B cell (primary cell): ENCODE data around the gene MYL4. TPM values are rescaled to one million over a fixed set of nuclear protein-coding genes. Genes with fewer than 3 reads are reported as not detected.
A peak's percentile ranks its signal among the peaks of the same experiment; 100 is the strongest.

Source experiments
- ATAC-seq: fragments of 200-7000 bp; cut with Tn5 transposase; one replicate; pipeline ENCODE4 v1.10.0; 2021; ENCODE audit warnings: low read depth, mild to moderate bottlenecking, moderate number of reproducible peaks, moderate library complexity
- CTCF ChIA-PET: fragments of 350-600 bp; sonication (Branson Sonifier 250); formaldehyde crosslinking; loops from one replicate; lab custom pipeline; 2021; ENCODE audit warnings: antibody characterized with exemption, inconsistent platforms; lab: Charles Lee
- POLR2A ChIA-PET: fragments of 350-600 bp; sonication (Branson Sonifier 250); formaldehyde crosslinking; loops from one replicate; lab custom pipeline; 2021; ENCODE audit warnings: antibody characterized with exemption; lab: Charles Lee
- DNase-seq: peaks from one replicate; pipeline ENCODE4 v3.0.0; 2013
- H2AFZ ChIP-seq: 2 replicates; pipeline ENCODE4 v1.6.1; 2012; ENCODE audit warnings: mild to moderate bottlenecking, low read depth, low read length; ENCODE audit not compliant: insufficient read depth, poor library complexity, severe bottlenecking
- H3K27ac ChIP-seq, 2 donors: 1 replicate in 1 of 2; 2 replicates in 1 of 2; pipeline ENCODE4 v1.5.1; 2012 to 2013; ENCODE audit warnings: low read length in 2 of 2, mild to moderate bottlenecking in 2 of 2, moderate library complexity in 1 of 2
- H3K27me3 ChIP-seq, 4 experiments: fragments of 200-600 bp in 1 of 4; sonication (generic) in 1 of 4; replicated peaks in 1 of 4; 1 replicate in 2 of 4; 2 replicates in 2 of 4; pipeline versions ENCODE4 v1.6.1 to v1.7.0; 2013 to 2016; ENCODE audit warnings: low read length in 3 of 4, mild to moderate bottlenecking in 2 of 4, mixed read lengths in 1 of 4, moderate library complexity in 1 of 4; ENCODE audit not compliant: insufficient read depth in 4 of 4, control insufficient read depth in 3 of 4; ENCODE audit errors: control extremely low read depth in 1 of 4
- H3K36me3 ChIP-seq, 2 experiments: replicated peaks in 1 of 2; 1 replicate in 1 of 2; 2 replicates in 1 of 2; pipeline versions ENCODE4 v1.6.1 to v1.7.1; 2013; ENCODE audit warnings: low read length in 1 of 2; ENCODE audit not compliant: insufficient read depth in 2 of 2, control insufficient read depth in 1 of 2; ENCODE audit errors: control extremely low read depth in 1 of 2, extremely low read depth in 1 of 2
- H3K4me1 ChIP-seq, 2 donors: fragments of 200-600 bp in 1 of 2; sonication (generic) in 1 of 2; 1 replicate in 1 of 2; 2 replicates in 1 of 2; pipeline versions ENCODE4 v1.5.1 to v1.6.1; 2013 to 2017; ENCODE audit warnings: low read length in 2 of 2; ENCODE audit not compliant: control insufficient read depth in 2 of 2, insufficient read depth in 2 of 2
- H3K4me2 ChIP-seq: replicated peaks from 2 replicates; pipeline ENCODE3; 2012; ENCODE audit warnings: mild to moderate bottlenecking, low read depth, low read length; ENCODE audit not compliant: poor library complexity, severe bottlenecking
- H3K4me3 ChIP-seq, 5 experiments: fragments of 200-600 bp in 1 of 5; sonication (generic) in 1 of 5; 1 replicate in 3 of 5; 2 replicates in 2 of 5; pipeline versions ENCODE4 v1.5.1 to v1.7.0; 2011 to 2016; ENCODE audit warnings: low read length in 4 of 5, mild to moderate bottlenecking in 4 of 5, low read depth in 2 of 5, control low read depth in 1 of 5, moderate library complexity in 1 of 5; ENCODE audit not compliant: insufficient read depth in 1 of 5; ENCODE audit errors: control extremely low read depth in 1 of 5, extremely low read depth in 1 of 5
- H3K79me2 ChIP-seq: fragments of 200-600 bp; sonication (generic); one replicate; pipeline ENCODE4 v1.6.0; 2016; ENCODE audit warnings: low read length; ENCODE audit not compliant: control insufficient read depth, insufficient read depth
- H3K9ac ChIP-seq: fragments of 200-600 bp; sonication (generic); 2 replicates; pipeline ENCODE4 v1.6.1; 2017; ENCODE audit warnings: mild to moderate bottlenecking, low read length, moderate library complexity
- H3K9me3 ChIP-seq, 3 donors: one replicate each; pipeline versions ENCODE4 v1.6.1 to v1.7.1; 2013; ENCODE audit warnings: low read length in 2 of 3; ENCODE audit not compliant: control insufficient read depth in 2 of 3, insufficient read depth in 1 of 3; ENCODE audit errors: control extremely low read depth in 1 of 3
- H4K20me1 ChIP-seq: 2 replicates; pipeline ENCODE4 v1.6.0; 2012; ENCODE audit warnings: mild to moderate bottlenecking, low read length; ENCODE audit not compliant: insufficient read depth, control insufficient read depth, poor library complexity, severe bottlenecking
- H3K27ac Mint-ChIP-seq: one replicate; pipeline ENCODE4 v1.8.0; 2021; ENCODE audit warnings: mixed read lengths
- H3K27me3 Mint-ChIP-seq: one replicate; pipeline ENCODE4 v1.8.0; 2021; ENCODE audit warnings: mixed read lengths
- H3K4me1 Mint-ChIP-seq: one replicate; pipeline ENCODE4 v1.8.0; 2021; ENCODE audit warnings: mixed read lengths
- H3K4me3 Mint-ChIP-seq: one replicate; pipeline ENCODE4 v1.8.0; 2021; ENCODE audit warnings: mixed read lengths
- H3K9me3 Mint-ChIP-seq: one replicate; pipeline ENCODE4 v1.8.0; 2022; ENCODE audit warnings: mixed read lengths; ENCODE audit not compliant: insufficient read depth
- EZH2 ChIP-seq: IDR thresholded peaks from 2 replicates; pipeline ENCODE4 v1.6.1; 2012; ENCODE audit warnings: borderline replicate concordance, low read depth, mild to moderate bottlenecking, moderate library complexity, low read length; ENCODE audit not compliant: insufficient read depth, poor library complexity, severe bottlenecking
- WGBS: methylation state at CpG from one replicate; pipeline ENCODE4 v1.1.5; 2013; ENCODE audit warnings: missing lambda C conversion rate; ENCODE audit not compliant: insufficient coverage; 5-methylcytosine and 5-hydroxymethylcytosine counted together
- intact Hi-C: fragments of 100-400 bp; cut with micrococcal nuclease; formaldehyde crosslinking; loops from one replicate; pipeline ENCODE4 v1.10.0; 2022
- polyA plus RNA-seq: library from polyadenylated mRNA; depleted of rRNA; stranded (reverse); fragments of >200 nt; gene quantifications from 2 replicates; pipeline ENCODE4 v1.2.3, GENCODE V29; 2012
- total RNA-seq, 2 donors: library from RNA; stranded (reverse); fragments of 120-200 nt in 1 of 2; gene quantifications; 1 replicate in 1 of 2; 2 replicates in 1 of 2; pipeline versions ENCODE4 v1.2.3 to v1.2.4, GENCODE V29; 2013 to 2022
- TF ChIP-seq, protein P1 (sequence below): fragments of 200-600 bp; IDR thresholded peaks from one replicate; pipeline ENCODE4 v1.8.0; 2022; ENCODE audit warnings: antibody characterized with exemption, mild to moderate bottlenecking

Gene MYL4
- total and polyA plus RNA-seq, 2 donors (not counting 1 experiment from before 2014, with no cell fraction given) = 0.16 to 0.42 TPM

- peak overlapping the region; percentile 27 for H3K4me3 Mint-ChIP-seq
- no peak for ATAC-seq
- H3K36me3 ChIP-seq = no peaks in the 10 kb centered on the region
- no peaks in the 10 kb centered on the region for H4K20me1 ChIP-seq
- no peaks in the 10 kb centered on the region for H3K9me3 Mint-ChIP-seq
- H3K9me3 ChIP-seq = no peaks in the 10 kb centered on the region
- no peaks in the 10 kb centered on the region for H3K27me3 Mint-ChIP-seq
- H3K4me1 Mint-ChIP-seq = peaks cover 71% of the 10 kb centered on the region
- H3K79me2 ChIP-seq = no peaks in the 10 kb centered on the region
- H3K27me3 ChIP-seq = no peaks in the 10 kb centered on the region
- POLR2A ChIA-PET = interaction anchor here (0.6 to 1.3 kb wide), 6 partner anchors 8 to 96 kb away, joined by 3 to 6 read pairs (median 4); partner anchors contain the start of gene CDC27
- 63% methylated on average over 6 of the region's 8 CpGs for WGBS
- peak overlapping the region; percentile 39 for H2AFZ ChIP-seq
- peak overlapping the region; percentile 17 for H3K4me2 ChIP-seq
- peaks cover 59 to 64% of the 10 kb centered on the region in 2 donors for H3K4me1 ChIP-seq
- peak overlapping the region; percentile 99 for H3K27ac Mint-ChIP-seq
- H3K4me3 ChIP-seq = no peak overlapping the region
- no peak for DNase-seq
- no peak overlapping the region for H3K9ac ChIP-seq
- TF ChIP-seq EZH2 = no peak
- TF ChIP-seq, protein P1, sequence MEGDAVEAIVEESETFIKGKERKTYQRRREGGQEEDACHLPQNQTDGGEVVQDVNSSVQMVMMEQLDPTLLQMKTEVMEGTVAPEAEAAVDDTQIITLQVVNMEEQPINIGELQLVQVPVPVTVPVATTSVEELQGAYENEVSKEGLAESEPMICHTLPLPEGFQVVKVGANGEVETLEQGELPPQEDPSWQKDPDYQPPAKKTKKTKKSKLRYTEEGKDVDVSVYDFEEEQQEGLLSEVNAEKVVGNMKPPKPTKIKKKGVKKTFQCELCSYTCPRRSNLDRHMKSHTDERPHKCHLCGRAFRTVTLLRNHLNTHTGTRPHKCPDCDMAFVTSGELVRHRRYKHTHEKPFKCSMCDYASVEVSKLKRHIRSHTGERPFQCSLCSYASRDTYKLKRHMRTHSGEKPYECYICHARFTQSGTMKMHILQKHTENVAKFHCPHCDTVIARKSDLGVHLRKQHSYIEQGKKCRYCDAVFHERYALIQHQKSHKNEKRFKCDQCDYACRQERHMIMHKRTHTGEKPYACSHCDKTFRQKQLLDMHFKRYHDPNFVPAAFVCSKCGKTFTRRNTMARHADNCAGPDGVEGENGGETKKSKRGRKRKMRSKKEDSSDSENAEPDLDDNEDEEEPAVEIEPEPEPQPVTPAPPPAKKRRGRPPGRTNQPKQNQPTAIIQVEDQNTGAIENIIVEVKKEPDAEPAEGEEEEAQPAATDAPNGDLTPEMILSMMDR = no peak
- CTCF ChIA-PET = interaction anchor here (1.5 to 6.3 kb wide), 4 partner anchors 13 to 117 kb away, joined by 4 to 37 read pairs (median 14); no protein-coding TSS in a partner anchor
- H3K27ac ChIP-seq = peak overlapping the region; percentile 96 to 97
- intact Hi-C loops = no loop called here
These were observed 1.7 kb upstream of the MYL4 start for GRCh38 chr17:47207143-47208067.

DNA sequence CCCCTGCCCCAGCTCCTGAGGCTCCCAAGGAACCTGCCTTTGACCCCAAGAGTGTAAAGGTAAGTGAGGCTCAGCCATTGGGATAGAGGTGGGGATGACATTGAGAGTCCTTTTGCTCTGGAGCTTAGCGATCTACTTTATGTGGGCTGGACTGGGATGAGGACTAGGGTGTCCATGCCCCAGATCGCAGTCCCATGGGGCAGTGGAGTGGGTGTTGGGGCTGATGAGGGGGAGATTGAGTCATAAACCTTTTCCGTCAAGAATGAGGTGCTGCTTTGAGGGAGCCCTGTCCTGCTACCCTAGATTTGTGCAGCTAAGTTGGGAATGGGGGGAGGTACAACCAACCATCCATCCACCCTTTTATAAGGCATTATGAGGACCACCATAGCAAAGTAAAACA, 351 bp downstream of the MYL4 start:
- WGBS = 97% methylated on average over 2 of the region's 3 CpGs
- no peak for DNase-seq

More for the DNA sequence above, 351 bp downstream of the MYL4 start:
- Mint-ChIP-seq H3K4me1 (peaks cover 59% of the 10 kb centered on the region), H3K9me3 (no peaks in the 10 kb centered on the region), H3K27ac (no peak overlapping the region), H3K4me3 (no peak overlapping the region), H3K27me3 (no peaks in the 10 kb centered on the region)
- intact Hi-C loops = no loop called here
- Histone ChIP-seq H3K9ac (no peak overlapping the region), H3K36me3 (no peaks in the 10 kb centered on the region), H4K20me1 (no peaks in the 10 kb centered on the region), H3K27me3 (no peaks in the 10 kb centered on the region), H3K27ac (no peak overlapping the region), H3K79me2 (no peaks in the 10 kb centered on the region), H3K4me2 (peak overlapping the region; percentile 21), H3K9me3 (no peaks in the 10 kb centered on the region), H3K4me1 (peaks cover 48 to 50% of the 10 kb centered on the region in 2 donors), H2AFZ (no peak overlapping the region), H3K4me3 (no peak overlapping the region)
- no peak for ATAC-seq
- POLR2A ChIA-PET = interaction anchor here (0.6 kb wide), 1 partner anchor 8 kb away, joined by 3 read pairs; no protein-coding TSS in a partner anchor
- TF ChIP-seq EZH2 = no peak
- TF ChIP-seq, protein P1 = no peak
- CTCF ChIA-PET = interaction anchor here (1.0 to 6.3 kb wide), 3 partner anchors 11 to 20 kb away, joined by 3 to 23 read pairs (median 6); no protein-coding TSS in a partner anchor
